Left lung (tissue), 10 donors: ENCODE results near the gene VASP. TPM values are rescaled to one million over a fixed set of nuclear protein-coding genes. Genes with fewer than 3 reads are reported as not detected.
A peak's percentile ranks its signal among the peaks of the same experiment; 100 is the strongest.

Experiments used
- ATAC-seq: fragments of 200-7000 bp; cut with Tn5 transposase; one replicate; pipeline ENCODE4 v1.9.1; 2020; ENCODE audit warnings: moderate library complexity
- DNase-seq, 4 donors: peaks; one replicate each; pipeline ENCODE4 v3.0.0-alpha.2; 2013 to 2020
- H3K27ac ChIP-seq, 2 donors: fragments of 200-600 bp; sonication (generic) in 1 of 2; one replicate each; pipeline versions ENCODE4 v1.5.0 to v1.8.0; 2020 to 2021
- H3K27me3 ChIP-seq, 2 donors: fragments of 200-600 bp; sonication (generic) in 1 of 2; one replicate each; pipeline versions ENCODE4 v1.5.0 to v1.8.0; 2020 to 2021
- H3K36me3 ChIP-seq, 2 donors: fragments of 200-600 bp; sonication (generic) in 1 of 2; one replicate each; pipeline versions ENCODE4 v1.5.0 to v1.8.0; 2020 to 2021
- H3K4me1 ChIP-seq, 2 donors: fragments of 200-600 bp; one replicate each; pipeline ENCODE4 v1.8.0; 2021
- H3K4me3 ChIP-seq, 2 donors: fragments of 200-600 bp; sonication (generic) in 1 of 2; one replicate each; pipeline versions ENCODE4 v1.5.0 to v1.8.0; 2020 to 2021; ENCODE audit warnings: mild to moderate bottlenecking in 1 of 2
- H3K9me3 ChIP-seq, 2 donors: fragments of 200-600 bp; sonication (generic) in 1 of 2; one replicate each; pipeline versions ENCODE4 v1.5.0 to v1.8.0; 2020 to 2021
- intact Hi-C, 2 donors: fragments of 100-400 bp; cut with DNase I; formaldehyde crosslinking; loops; one replicate each; pipeline versions ENCODE4 v1.11.2 to v1.14.2; 2022
- polyA plus RNA-seq, 6 donors: library from polyadenylated mRNA; unstranded; fragments of 120-200 nt; gene quantifications; one replicate each; pipeline ENCODE4 v1.2.1, GENCODE V29; 2013; ENCODE audit not compliant: insufficient read length in 6 of 6
- total RNA-seq, 2 donors: library from RNA; stranded (reverse); fragmentation: NEBNext Ultra II Directional; extraction: Animal tissue kit (Norgen Biotek cat#: 25700); gene quantifications; one replicate each; pipeline ENCODE4 v1.2.1, GENCODE V29; 2021
- TF ChIP-seq, protein P1 (sequence below), 2 donors: fragments of 200-600 bp; sonication (generic) in 1 of 2; IDR thresholded peaks; one replicate each; pipeline versions ENCODE4 v1.5.0 to v1.8.0; 2021; ENCODE audit warnings: antibody characterized with exemption in 2 of 2
- donor health status: DM: no; HTN: yes; CAD: no.
- donor health status: DM: no; HTN: no; CAD: no.

The VASP gene
- total and polyA plus RNA-seq, 8 donors = 49.5 to 220 (median 57.4) TPM

DNA sequence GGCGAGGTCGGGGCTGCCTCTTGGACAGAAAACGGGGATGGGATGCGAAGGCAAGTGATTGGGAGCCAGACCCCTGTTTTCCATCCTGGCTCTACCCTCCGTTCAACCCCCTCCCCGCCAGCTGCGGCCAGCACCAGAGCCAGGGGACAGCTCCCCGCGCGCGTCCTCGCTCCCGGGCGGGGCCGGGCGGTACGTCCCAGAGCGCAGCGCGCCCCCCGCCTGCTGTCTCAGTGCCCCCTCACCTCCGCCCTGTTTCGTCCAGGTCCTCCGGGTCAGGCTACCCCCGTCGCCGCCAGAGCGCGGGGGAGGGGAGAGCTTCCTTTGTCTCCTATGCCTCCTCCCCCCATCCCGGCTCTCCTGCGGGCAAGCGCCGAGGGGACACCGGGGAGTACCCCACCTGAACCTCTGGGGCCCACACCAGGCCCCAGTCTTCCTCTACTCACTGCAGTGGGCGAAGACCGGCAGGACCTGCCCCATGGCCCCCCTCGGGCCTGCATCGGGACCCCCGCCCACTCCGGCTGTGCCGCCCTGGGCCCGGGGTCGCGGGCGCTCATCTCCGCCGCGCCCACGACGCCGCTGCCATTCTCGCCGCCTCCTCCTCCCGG lies 10.8 kb upstream of the VASP start:
- ATAC-seq = peak; percentile 52
- intact Hi-C loops = no loop called here
- H3K27ac ChIP-seq = no peak overlapping the region
- H3K4me1 ChIP-seq = peaks cover 24 to 73% of the 10 kb centered on the region in 2 donors
- TF ChIP-seq, protein P1, sequence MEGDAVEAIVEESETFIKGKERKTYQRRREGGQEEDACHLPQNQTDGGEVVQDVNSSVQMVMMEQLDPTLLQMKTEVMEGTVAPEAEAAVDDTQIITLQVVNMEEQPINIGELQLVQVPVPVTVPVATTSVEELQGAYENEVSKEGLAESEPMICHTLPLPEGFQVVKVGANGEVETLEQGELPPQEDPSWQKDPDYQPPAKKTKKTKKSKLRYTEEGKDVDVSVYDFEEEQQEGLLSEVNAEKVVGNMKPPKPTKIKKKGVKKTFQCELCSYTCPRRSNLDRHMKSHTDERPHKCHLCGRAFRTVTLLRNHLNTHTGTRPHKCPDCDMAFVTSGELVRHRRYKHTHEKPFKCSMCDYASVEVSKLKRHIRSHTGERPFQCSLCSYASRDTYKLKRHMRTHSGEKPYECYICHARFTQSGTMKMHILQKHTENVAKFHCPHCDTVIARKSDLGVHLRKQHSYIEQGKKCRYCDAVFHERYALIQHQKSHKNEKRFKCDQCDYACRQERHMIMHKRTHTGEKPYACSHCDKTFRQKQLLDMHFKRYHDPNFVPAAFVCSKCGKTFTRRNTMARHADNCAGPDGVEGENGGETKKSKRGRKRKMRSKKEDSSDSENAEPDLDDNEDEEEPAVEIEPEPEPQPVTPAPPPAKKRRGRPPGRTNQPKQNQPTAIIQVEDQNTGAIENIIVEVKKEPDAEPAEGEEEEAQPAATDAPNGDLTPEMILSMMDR (IDR thresholded peaks at IDR 0.05) = no peak
- peak overlapping the region; percentile 62 to 73 for H3K4me3 ChIP-seq
- H3K9me3 ChIP-seq = no peaks in the 10 kb centered on the region
- peaks cover 20 to 67% of the 10 kb centered on the region in 2 donors for H3K27me3 ChIP-seq
- DNase-seq = peak in 2 of 4 donors; percentile 46 to 91
- H3K36me3 ChIP-seq = no peaks in the 10 kb centered on the region

- peaks cover 24 to 76% of the 10 kb centered on the region in 2 donors for H3K4me1 ChIP-seq
- TF ChIP-seq, protein P1 (IDR thresholded peaks at IDR 0.05) = no peak
- intact Hi-C loops = no loop called here
- no peaks in the 10 kb centered on the region for H3K9me3 ChIP-seq
- ATAC-seq = no peak
- DNase-seq = no peak
- H3K27ac ChIP-seq = no peak overlapping the region
- no peaks in the 10 kb centered on the region for H3K36me3 ChIP-seq
- H3K27me3 ChIP-seq = peaks cover 20 to 64% of the 10 kb centered on the region in 2 donors
- H3K4me3 ChIP-seq = peak overlapping the region in 1 of 2 donors; percentile 62
Observed at GRCh38 chr19:45497791-45498190, 9.5 kb upstream of the VASP start.

- H3K27me3 ChIP-seq = peaks cover 20 to 61% of the 10 kb centered on the region in 2 donors
- peak; percentile 2 for ATAC-seq
Observed at GRCh38 chr19:45498411-45499195, 8.7 kb upstream of the VASP start, which contains the start of gene PPM1N. Gene PPM1N (plus strand): TSS chr19:45498443. CDS start chr19:45498473, 30 bp downstream.

GRCh38 chr19:45499196-45500180 lies 7.8 kb upstream of the VASP start:
- TF ChIP-seq, protein P1 (IDR thresholded peaks at IDR 0.05) = no peak
- intact Hi-C loops = no loop called here
- no peaks in the 10 kb centered on the region for H3K9me3 ChIP-seq
- no peak overlapping the region for H3K27ac ChIP-seq
- H3K4me1 ChIP-seq = peaks cover 17 to 80% of the 10 kb centered on the region in 2 donors
- no peaks in the 10 kb centered on the region for H3K36me3 ChIP-seq
- peaks cover 20 to 59% of the 10 kb centered on the region in 2 donors for H3K27me3 ChIP-seq
- peak overlapping the region in 1 of 2 donors; percentile 28 for H3K4me3 ChIP-seq
- peak in 1 of 4 donors; percentile 91 for DNase-seq
- ATAC-seq = peak; percentile 3

More at GRCh38 chr19:45498411-45499195, 8.7 kb upstream of the VASP start, which contains the start of gene PPM1N:
- Histone ChIP-seq H3K9me3 (no peaks in the 10 kb centered on the region), H3K36me3 (no peaks in the 10 kb centered on the region), H3K4me3 (peak within 1 kb of the TSS; percentile 8 to 62), H3K27ac (no peak within 1 kb of the TSS), H3K4me1 (peaks cover 19 to 76% of the 10 kb centered on the region in 2 donors)
- intact Hi-C loops = no loop called here
- peak in 1 of 4 donors; percentile 88 for DNase-seq
- TF ChIP-seq, protein P1 (IDR thresholded peaks at IDR 0.05) = no peak
